HG02642 (cell line): ENCODE data around the gene LDLR.
"Not testable (repeated sequence)": the region's sequence is repeated elsewhere in the genome, so short reads cannot be mapped to it uniquely, and the experiment has no call there.

Experiments used
- ATAC-seq: cut with Tn5 transposase; IDR thresholded peaks from one replicate; pipeline ENCODE4 v1.9.1; 2021; ENCODE audit warnings: mild to moderate bottlenecking; ENCODE audit not compliant: unreplicated experiment, poor library complexity

LDLR gene

DNA sequence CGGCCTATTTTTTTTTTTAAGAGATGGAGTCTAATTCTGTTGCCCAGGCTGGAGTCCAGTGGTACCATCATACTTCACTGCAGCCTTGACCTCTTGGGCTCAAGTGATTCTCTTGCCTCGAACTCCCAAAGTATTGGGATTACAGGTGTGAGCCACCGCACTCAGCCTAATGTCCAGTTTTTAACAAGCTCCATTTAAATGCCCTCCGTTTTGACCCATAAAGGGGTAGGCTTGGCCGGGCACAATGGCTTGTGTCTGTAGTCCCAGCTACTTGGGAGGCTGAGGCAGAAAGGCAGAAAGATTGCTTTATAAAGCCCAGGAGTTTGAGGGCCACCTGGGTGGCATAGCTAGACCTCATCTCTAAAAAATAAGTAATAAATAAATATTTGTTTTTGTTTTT lies 11.8 kb downstream of the LDLR start:
- no peak for ATAC-seq

GRCh38 chr19:11102944-11103343 lies 13.7 kb downstream of the LDLR start:
- no peak for ATAC-seq

DNA sequence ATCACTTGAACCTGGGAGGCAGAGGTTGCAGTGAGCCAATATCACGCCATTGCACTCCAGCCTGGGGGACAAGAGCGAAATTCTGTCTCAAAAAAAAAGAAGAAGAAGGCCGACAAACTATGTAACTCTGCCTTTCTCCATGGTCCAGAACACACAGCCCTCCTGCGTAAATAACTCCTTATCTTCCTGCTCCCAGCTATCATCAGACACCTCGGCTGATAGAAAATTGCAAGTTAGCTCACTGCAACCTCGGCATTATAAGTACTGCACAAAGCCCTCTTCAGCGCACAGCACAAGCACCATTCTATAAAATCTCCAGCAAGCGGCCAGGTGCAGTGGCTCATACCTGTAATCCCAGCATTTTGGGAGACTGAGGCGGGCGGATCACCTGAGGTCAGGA lies 14.4 kb downstream of the LDLR start:
- not testable (repeated sequence) for ATAC-seq

DNA sequence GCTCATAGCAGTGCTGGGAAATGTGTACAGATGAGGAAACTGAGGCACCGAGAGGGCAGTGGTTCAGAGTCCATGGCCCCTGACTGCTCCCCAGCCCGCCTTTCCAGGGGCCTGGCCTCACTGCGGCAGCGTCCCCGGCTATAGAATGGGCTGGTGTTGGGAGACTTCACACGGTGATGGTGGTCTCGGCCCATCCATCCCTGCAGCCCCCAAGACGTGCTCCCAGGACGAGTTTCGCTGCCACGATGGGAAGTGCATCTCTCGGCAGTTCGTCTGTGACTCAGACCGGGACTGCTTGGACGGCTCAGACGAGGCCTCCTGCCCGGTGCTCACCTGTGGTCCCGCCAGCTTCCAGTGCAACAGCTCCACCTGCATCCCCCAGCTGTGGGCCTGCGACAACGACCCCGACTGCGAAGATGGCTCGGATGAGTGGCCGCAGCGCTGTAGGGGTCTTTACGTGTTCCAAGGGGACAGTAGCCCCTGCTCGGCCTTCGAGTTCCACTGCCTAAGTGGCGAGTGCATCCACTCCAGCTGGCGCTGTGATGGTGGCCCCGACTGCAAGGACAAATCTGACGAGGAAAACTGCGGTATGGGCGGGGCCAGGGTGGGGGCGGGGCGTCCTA lies 15.9 kb downstream of the LDLR start:
- no peak for ATAC-seq

GRCh38 chr19:11106477-11106876 lies 17.2 kb downstream of the LDLR start:
- no peak for ATAC-seq

DNA sequence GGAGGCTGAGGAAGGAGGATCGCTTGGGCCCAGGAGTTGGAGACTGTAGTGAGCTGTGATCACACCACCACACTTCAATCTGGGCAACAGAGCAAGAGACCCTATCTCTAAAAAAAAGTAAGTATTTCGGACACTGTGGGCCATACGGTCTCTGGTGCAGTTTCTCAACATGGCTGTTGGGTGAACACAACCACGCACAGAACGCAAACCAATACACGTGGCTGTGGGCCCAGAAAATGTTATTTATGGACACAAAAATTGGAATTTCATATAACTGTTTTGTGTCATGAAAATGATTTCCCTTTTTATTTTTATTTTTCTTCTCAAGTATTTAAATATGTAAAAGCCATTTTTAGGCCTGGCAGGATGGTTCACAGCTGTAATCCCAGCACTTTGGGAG lies 19.5 kb downstream of the LDLR start:
- ATAC-seq: no peak

DNA sequence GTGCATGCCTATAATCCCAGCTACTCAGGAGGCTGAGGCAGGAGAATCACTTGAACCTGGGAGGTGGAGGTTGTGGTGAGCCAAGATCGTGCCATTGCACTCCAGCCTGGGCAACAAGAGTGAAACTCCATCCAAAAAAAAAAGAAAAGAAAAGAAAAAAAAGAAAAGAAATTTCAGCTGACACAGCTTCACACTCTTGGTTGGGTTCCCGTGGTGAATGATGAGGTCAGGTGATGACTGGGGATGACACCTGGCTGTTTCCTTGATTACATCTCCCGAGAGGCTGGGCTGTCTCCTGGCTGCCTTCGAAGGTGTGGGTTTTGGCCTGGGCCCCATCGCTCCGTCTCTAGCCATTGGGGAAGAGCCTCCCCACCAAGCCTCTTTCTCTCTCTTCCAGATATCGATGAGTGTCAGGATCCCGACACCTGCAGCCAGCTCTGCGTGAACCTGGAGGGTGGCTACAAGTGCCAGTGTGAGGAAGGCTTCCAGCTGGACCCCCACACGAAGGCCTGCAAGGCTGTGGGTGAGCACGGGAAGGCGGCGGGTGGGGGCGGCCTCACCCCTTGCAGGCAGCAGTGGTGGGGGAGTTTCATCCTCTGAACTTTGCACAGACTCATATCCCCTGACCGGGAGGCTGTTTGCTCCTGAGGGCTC lies 22.0 kb downstream of the LDLR start:
- no peak for ATAC-seq

- ATAC-seq: no peak
Measured at GRCh38 chr19:11111771-11112144, 22.5 kb downstream of the LDLR start.

GRCh38 chr19:11113140-11113708 lies 24.0 kb downstream of the LDLR start:
- ATAC-seq: no peak

- no peak for ATAC-seq
Measured at GRCh38 chr19:11115042-11115441, 25.8 kb downstream of the LDLR start.

DNA sequence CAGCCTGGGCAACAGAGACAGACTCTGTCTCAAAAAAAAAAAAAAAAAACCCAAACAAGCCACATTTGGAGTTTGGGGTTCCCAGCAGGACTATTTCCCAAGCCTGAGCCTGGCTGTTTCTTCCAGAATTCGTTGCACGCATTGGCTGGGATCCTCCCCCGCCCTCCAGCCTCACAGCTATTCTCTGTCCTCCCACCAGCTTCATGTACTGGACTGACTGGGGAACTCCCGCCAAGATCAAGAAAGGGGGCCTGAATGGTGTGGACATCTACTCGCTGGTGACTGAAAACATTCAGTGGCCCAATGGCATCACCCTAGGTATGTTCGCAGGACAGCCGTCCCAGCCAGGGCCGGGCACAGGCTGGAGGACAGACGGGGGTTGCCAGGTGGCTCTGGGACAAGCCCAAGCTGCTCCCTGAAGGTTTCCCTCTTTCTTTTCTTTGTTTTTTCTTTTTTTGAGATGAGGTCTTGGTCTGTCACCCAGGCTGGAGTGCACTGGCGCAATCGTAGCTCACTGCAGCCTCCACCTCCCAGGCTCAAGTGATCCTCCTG lies 26.7 kb downstream of the LDLR start:
- ATAC-seq: no peak

- no peak for ATAC-seq
Measured at GRCh38 chr19:11116507-11116906, 27.2 kb downstream of the LDLR start.

DNA sequence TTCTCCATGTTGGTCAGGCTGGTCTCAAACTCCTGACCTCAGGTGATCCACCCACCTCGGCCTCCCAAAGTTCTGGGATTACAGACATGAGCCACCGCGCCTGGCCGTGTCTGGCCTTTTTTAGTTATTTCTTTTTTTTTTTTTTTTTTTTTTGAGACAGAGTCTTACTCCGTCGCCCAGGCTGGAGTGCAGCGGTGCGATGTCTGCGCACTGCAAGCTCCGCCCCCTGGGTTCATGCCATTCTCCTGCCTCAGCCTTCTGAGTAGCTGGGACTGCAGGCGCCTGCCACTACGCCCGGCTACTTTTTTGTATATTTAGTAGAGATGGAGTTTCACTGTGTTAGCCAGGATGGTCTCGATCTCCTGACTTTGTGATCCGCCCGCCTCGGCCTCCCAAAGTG lies 32.7 kb downstream of the LDLR start:
- ATAC-seq: not testable (repeated sequence)

GRCh38 chr19:11123114-11123513 lies 33.9 kb downstream of the LDLR start:
- ATAC-seq: no peak

DNA sequence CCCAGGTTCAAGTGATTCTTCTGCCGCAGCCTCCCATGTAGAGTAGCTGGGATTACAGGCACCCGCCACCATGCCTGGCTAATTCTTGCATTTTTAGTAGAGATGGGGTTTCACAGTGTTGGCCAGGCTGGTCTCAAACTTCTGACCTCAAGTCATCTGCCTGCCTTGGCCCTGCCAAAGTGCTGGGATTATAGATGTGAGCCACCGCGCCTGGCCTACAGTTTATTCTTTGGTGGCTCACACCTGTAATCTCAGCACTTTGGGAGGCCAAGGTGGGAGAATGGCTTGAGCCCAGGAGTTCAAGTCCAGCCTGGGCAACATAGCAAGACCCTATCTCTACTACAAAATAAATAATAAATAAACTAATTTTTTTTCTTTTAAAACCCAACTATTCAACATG lies 34.9 kb downstream of the LDLR start:
- ATAC-seq: not testable (repeated sequence)

GRCh38 chr19:11125994-11126685 lies 36.9 kb downstream of the LDLR start:
- ATAC-seq: peak; percentile 50

- ATAC-seq: no peak
Measured at GRCh38 chr19:11127905-11128304, 38.6 kb downstream of the LDLR start.

DNA sequence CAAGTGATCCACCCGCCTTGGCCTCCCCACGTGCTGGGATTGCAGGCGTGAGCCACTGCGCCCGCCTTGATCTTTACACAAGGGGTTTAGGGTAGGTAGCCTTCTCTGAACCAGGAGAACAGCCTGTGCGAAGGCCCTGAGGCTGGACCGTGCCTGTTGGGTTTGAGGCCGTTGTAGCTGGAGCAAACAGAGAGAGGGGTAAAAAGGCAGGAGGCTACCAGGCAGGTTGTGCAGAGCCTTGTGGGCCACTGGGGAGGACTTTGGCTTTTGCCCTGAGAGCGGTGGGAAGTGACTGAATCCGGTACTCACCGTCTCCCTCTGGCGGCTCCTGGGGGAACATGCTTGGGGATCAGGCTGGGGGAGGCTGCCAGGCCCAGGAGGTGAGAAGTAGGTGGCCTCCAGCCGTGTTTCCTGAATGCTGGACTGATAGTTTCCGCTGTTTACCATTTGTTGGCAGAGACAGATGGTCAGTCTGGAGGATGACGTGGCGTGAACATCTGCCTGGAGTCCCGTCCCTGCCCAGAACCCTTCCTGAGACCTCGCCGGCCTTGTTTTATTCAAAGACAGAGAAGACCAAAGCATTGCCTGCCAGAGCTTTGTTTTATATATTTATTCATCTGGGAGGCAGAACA lies 41.7 kb downstream of the LDLR start:
- no peak for ATAC-seq

DNA sequence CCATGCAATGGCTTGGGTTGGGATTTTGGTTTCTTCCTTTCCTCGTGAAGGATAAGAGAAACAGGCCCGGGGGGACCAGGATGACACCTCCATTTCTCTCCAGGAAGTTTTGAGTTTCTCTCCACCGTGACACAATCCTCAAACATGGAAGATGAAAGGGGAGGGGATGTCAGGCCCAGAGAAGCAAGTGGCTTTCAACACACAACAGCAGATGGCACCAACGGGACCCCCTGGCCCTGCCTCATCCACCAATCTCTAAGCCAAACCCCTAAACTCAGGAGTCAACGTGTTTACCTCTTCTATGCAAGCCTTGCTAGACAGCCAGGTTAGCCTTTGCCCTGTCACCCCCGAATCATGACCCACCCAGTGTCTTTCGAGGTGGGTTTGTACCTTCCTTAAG lies 42.2 kb downstream of the LDLR start:
- ATAC-seq: no peak

DNA sequence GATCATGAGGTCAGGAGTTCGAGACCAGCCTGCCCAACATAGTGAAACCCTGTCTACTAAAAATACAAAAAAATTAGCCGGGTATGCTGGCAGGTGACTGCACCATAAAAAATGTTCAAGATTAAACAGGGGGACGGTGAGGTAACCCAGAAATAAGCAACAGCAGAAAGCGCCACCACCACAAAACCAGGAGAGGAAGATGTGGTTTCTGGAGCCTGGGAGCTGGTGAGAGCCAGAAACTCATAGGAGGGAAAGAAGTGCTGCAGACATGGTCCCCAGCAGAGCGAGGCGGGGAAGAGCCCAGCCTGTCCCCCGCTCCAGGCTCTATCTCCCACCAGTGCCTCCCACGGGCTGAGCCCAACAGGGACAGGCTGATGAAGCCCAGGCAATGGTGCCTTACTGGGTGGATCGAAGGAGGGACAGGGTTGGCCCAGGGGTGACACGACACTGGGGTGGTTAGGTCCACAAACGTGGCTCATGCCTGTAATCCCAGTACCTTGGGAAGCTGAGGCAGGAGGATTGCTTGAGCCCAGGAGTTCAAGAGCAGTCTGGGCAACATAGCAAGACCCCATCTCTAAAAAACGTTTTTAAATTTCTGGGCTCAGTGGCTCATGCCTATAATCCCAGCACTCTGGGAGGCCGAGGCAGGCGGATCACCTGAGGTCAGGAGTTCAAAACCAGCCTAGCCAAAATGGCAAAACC lies 47.3 kb downstream of the LDLR start:
- ATAC-seq: no peak
